Stimulated activated effector memory CD8-positive, alpha-beta T cell treated with anti-CD3 and anti-CD28 coated beads, Interleukin-12 subunit alpha, Interleukin-12 subunit beta, amount 100 ng/mL, for 72 hours (primary cell): ENCODE data around the gene RNASEL.

Experiments used
- ATAC-seq: fragments of 150-1000 bp; cut with Tn5 transposase; 2 replicates; pipeline ENCODE4 v1.10.0; 2021
- DNase-seq, 2 donors: peaks; one replicate each; pipeline ENCODE4 v3.0.0; 2021 to 2022; ENCODE audit warnings: low spot score in 2 of 2
- H3K27ac Mint-ChIP-seq: one replicate; pipeline ENCODE4 v1.8.0; 2022; ENCODE audit warnings: mild to moderate bottlenecking, mixed read lengths
- H3K36me3 Mint-ChIP-seq: one replicate; pipeline ENCODE4 v1.8.0; 2022; ENCODE audit warnings: mild to moderate bottlenecking, mixed read lengths
- H3K4me1 Mint-ChIP-seq: one replicate; pipeline ENCODE4 v1.8.0; 2022; ENCODE audit warnings: mixed read lengths
- H3K4me3 Mint-ChIP-seq: one replicate; pipeline ENCODE4 v1.8.0; 2022; ENCODE audit warnings: mild to moderate bottlenecking, mixed read lengths
- H3K9me3 Mint-ChIP-seq: one replicate; pipeline ENCODE4 v1.8.0; 2022; ENCODE audit warnings: mixed read lengths

Gene RNASEL

GRCh38 chr1:182610606-182611194, 21.6 kb upstream of the RNASEL start:
- Mint-ChIP-seq H3K9me3 (no peaks in the 10 kb centered on the region), H3K4me3 (no peak overlapping the region), H3K27ac (no peak overlapping the region), H3K4me1 (peaks cover 54% of the 10 kb centered on the region), H3K36me3 (peaks cover 4% of the 10 kb centered on the region)
- no peak for DNase-seq
- ATAC-seq, result no peak

GRCh38 chr1:182608845-182609610, 20.0 kb upstream of the RNASEL start:
- Mint-ChIP-seq H3K27ac (no peak overlapping the region), H3K4me1 (peaks cover 46% of the 10 kb centered on the region), H3K9me3 (no peaks in the 10 kb centered on the region), H3K36me3 (no peaks in the 10 kb centered on the region), H3K4me3 (no peak overlapping the region)
- ATAC-seq (no peak), DNase-seq (no peak)

GRCh38 chr1:182608236-182608635, 19.2 kb upstream of the RNASEL start:
- DNase-seq (no peak), ATAC-seq (no peak)
- no peak overlapping the region for H3K4me3 Mint-ChIP-seq
- H3K9me3 Mint-ChIP-seq, result no peaks in the 10 kb centered on the region
- no peaks in the 10 kb centered on the region for H3K36me3 Mint-ChIP-seq
- peaks cover 39% of the 10 kb centered on the region for H3K4me1 Mint-ChIP-seq
- H3K27ac Mint-ChIP-seq, result no peak overlapping the region

- DNase-seq (no peak), ATAC-seq (no peak)
- no peak overlapping the region for H3K4me3 Mint-ChIP-seq
- H3K9me3 Mint-ChIP-seq, result no peaks in the 10 kb centered on the region
- H3K4me1 Mint-ChIP-seq, result peaks cover 39% of the 10 kb centered on the region
- H3K36me3 Mint-ChIP-seq, result no peaks in the 10 kb centered on the region
- no peak overlapping the region for H3K27ac Mint-ChIP-seq
These were observed 18.5 kb upstream of the RNASEL start for GRCh38 chr1:182607566-182607965.

- no peaks in the 10 kb centered on the region for H3K9me3 Mint-ChIP-seq
- H3K4me1 Mint-ChIP-seq, result peaks cover 19% of the 10 kb centered on the region
- H3K27ac Mint-ChIP-seq, result no peak within 1 kb of the TSS
- ATAC-seq (peak; percentile 91), DNase-seq (peak; percentile 87 to 96)
- H3K36me3 Mint-ChIP-seq, result no peaks in the 10 kb centered on the region
- no peak within 1 kb of the TSS for H3K4me3 Mint-ChIP-seq
These were observed 15.4 kb upstream of the RNASEL start, which contains the start of gene RGS16 for GRCh38 chr1:182604175-182605164. TSS of gene RGS16 (minus strand) at chr1:182604389. CDS start at chr1:182604259, 130 bp downstream.

GRCh38 chr1:182603646-182604174, 14.7 kb upstream of the RNASEL start:
- peak; percentile 29 for ATAC-seq
- DNase-seq, result no peak

GRCh38 chr1:182602935-182603645, 14.0 kb upstream of the RNASEL start:
- Mint-ChIP-seq H3K4me3 (no peak overlapping the region), H3K9me3 (no peaks in the 10 kb centered on the region), H3K36me3 (no peaks in the 10 kb centered on the region), H3K4me1 (peaks cover 8% of the 10 kb centered on the region), H3K27ac (no peak overlapping the region)
- ATAC-seq, result peak; percentile 70
- no peak for DNase-seq

More at GRCh38 chr1:182603646-182604174, 14.7 kb upstream of the RNASEL start:
- no peak overlapping the region for H3K27ac Mint-ChIP-seq
- no peak overlapping the region for H3K4me3 Mint-ChIP-seq
- H3K36me3 Mint-ChIP-seq, result no peaks in the 10 kb centered on the region
- no peaks in the 10 kb centered on the region for H3K9me3 Mint-ChIP-seq
- H3K4me1 Mint-ChIP-seq, result peaks cover 14% of the 10 kb centered on the region

GRCh38 chr1:182601913-182602312, 12.9 kb upstream of the RNASEL start:
- H3K4me1 Mint-ChIP-seq, result peaks cover 2% of the 10 kb centered on the region
- DNase-seq (no peak), ATAC-seq (no peak)
- H3K27ac Mint-ChIP-seq, result no peak overlapping the region
- no peak overlapping the region for H3K4me3 Mint-ChIP-seq
- H3K36me3 Mint-ChIP-seq, result no peaks in the 10 kb centered on the region
- H3K9me3 Mint-ChIP-seq, result no peaks in the 10 kb centered on the region

GRCh38 chr1:182601416-182601786, 12.3 kb upstream of the RNASEL start:
- Mint-ChIP-seq H3K27ac (no peak overlapping the region), H3K36me3 (no peaks in the 10 kb centered on the region), H3K4me1 (no peaks in the 10 kb centered on the region), H3K4me3 (no peak overlapping the region), H3K9me3 (no peaks in the 10 kb centered on the region)
- DNase-seq, result peak; percentile 65 to 81
- ATAC-seq, result no peak

- ATAC-seq, result no peak
- Mint-ChIP-seq H3K4me3 (no peak overlapping the region), H3K27ac (no peak overlapping the region), H3K4me1 (no peaks in the 10 kb centered on the region), H3K36me3 (no peaks in the 10 kb centered on the region), H3K9me3 (no peaks in the 10 kb centered on the region)
- no peak for DNase-seq
These were observed 11.8 kb upstream of the RNASEL start for GRCh38 chr1:182600745-182601415.

GRCh38 chr1:182600036-182600713, 11.1 kb upstream of the RNASEL start:
- DNase-seq, result no peak
- Mint-ChIP-seq H3K36me3 (no peaks in the 10 kb centered on the region), H3K4me1 (no peaks in the 10 kb centered on the region), H3K9me3 (no peaks in the 10 kb centered on the region), H3K27ac (peak overlapping the region; percentile 41), H3K4me3 (no peak overlapping the region)
- no peak for ATAC-seq

GRCh38 chr1:182599339-182599738, 10.3 kb upstream of the RNASEL start:
- H3K4me3 Mint-ChIP-seq, result no peak overlapping the region
- no peaks in the 10 kb centered on the region for H3K36me3 Mint-ChIP-seq
- ATAC-seq (no peak), DNase-seq (no peak)
- H3K27ac Mint-ChIP-seq, result peak overlapping the region; percentile 41
- no peaks in the 10 kb centered on the region for H3K4me1 Mint-ChIP-seq
- no peaks in the 10 kb centered on the region for H3K9me3 Mint-ChIP-seq

GRCh38 chr1:182598296-182598695, 9.2 kb upstream of the RNASEL start:
- Mint-ChIP-seq H3K27ac (no peak overlapping the region), H3K9me3 (no peaks in the 10 kb centered on the region), H3K4me3 (no peak overlapping the region), H3K4me1 (no peaks in the 10 kb centered on the region), H3K36me3 (no peaks in the 10 kb centered on the region)
- DNase-seq, result no peak
- ATAC-seq, result no peak

GRCh38 chr1:182596934-182597333, 7.9 kb upstream of the RNASEL start:
- Mint-ChIP-seq H3K36me3 (no peaks in the 10 kb centered on the region), H3K4me1 (no peaks in the 10 kb centered on the region), H3K27ac (peak overlapping the region; percentile 59), H3K9me3 (no peaks in the 10 kb centered on the region), H3K4me3 (no peak overlapping the region)
- DNase-seq (no peak), ATAC-seq (no peak)
